Stimulated activated naive CD8-positive, alpha-beta T cell treated with anti-CD3 and anti-CD28 coated beads, Interleukin-15, Interleukin-2, amounts not matched to agents 100 U/mL and 50 U/mL, for 24 hours (primary cell): Measurements from ENCODE around the gene APOA4.

Experiments used
- ATAC-seq: fragments of 150-1000 bp; cut with Tn5 transposase; one replicate; pipeline ENCODE4 v1.10.0; 2021
- DNase-seq: peaks from one replicate; pipeline ENCODE4 v3.0.0; 2021

The APOA4 gene

GRCh38 chr11:116776522-116776984, 46.6 kb downstream of the APOA4 start:
- DNase-seq (no peak), ATAC-seq (no peak)

- no peak for ATAC-seq
- no peak for DNase-seq
Measured at GRCh38 chr11:116775975-116776374, 47.1 kb downstream of the APOA4 start.

GRCh38 chr11:116774661-116775060, 48.4 kb downstream of the APOA4 start:
- no peak for ATAC-seq

GRCh38 chr11:116773203-116774097, 49.7 kb downstream of the APOA4 start:
- DNase-seq (no peak), ATAC-seq (no peak)

More at GRCh38 chr11:116774661-116775060, 48.4 kb downstream of the APOA4 start:
- DNase-seq = no peak

- peak; percentile 93 for ATAC-seq
- peak; percentile 97 for DNase-seq
Measured at GRCh38 chr11:116772443-116773202, 50.5 kb downstream of the APOA4 start, which contains the start of gene BUD13. TSS of gene BUD13 (minus strand) at chr11:116772987. CDS start at chr11:116772964, 23 bp downstream.

- DNase-seq = no peak
- no peak for ATAC-seq
Measured at GRCh38 chr11:116771935-116772334, 51.2 kb downstream of the APOA4 start.
